Endodermal cell (in vitro differentiated cells): ENCODE data around the gene GCAT. TPM values are rescaled to one million over a fixed set of nuclear protein-coding genes. Genes with fewer than 3 reads are reported as not detected.
A peak's percentile ranks its signal among the peaks of the same experiment; 100 is the strongest.

ENCODE experiments used
- DNase-seq: peaks from one replicate; pipeline ENCODE4 v3.0.0-alpha.2; 2017
- H3K27ac ChIP-seq: 2 replicates; pipeline ENCODE4 v1.5.1; 2013; ENCODE audit warnings: mild to moderate bottlenecking, low read depth, low read length, moderate library complexity
- H3K27me3 ChIP-seq: 2 replicates; pipeline ENCODE4 v1.6.1; 2013; ENCODE audit warnings: mild to moderate bottlenecking, low read length, moderate library complexity; ENCODE audit not compliant: insufficient read depth, control insufficient read depth, poor library complexity, severe bottlenecking
- H3K36me3 ChIP-seq: 2 replicates; pipeline ENCODE4 v1.7.0; 2013; ENCODE audit warnings: mild to moderate bottlenecking, low read length, moderate library complexity; ENCODE audit not compliant: control insufficient read depth, insufficient read depth
- H3K4me1 ChIP-seq: one replicate; pipeline ENCODE4 v1.7.0; 2013; ENCODE audit warnings: low read length; ENCODE audit not compliant: control insufficient read depth, insufficient read depth
- H3K4me3 ChIP-seq: 2 replicates; pipeline ENCODE4 v1.5.1; 2013; ENCODE audit warnings: mild to moderate bottlenecking, low read length, moderate library complexity
- H3K9ac ChIP-seq: 2 replicates; pipeline ENCODE4 v1.6.1; 2013; ENCODE audit warnings: mild to moderate bottlenecking, low read length, moderate library complexity; ENCODE audit not compliant: poor library complexity, severe bottlenecking; ENCODE audit errors: extremely low read depth
- H3K9me3 ChIP-seq: 2 replicates; pipeline ENCODE4 v1.6.1; 2013; ENCODE audit warnings: mild to moderate bottlenecking, low read length, moderate library complexity; ENCODE audit not compliant: control insufficient read depth
- H3K27ac Mint-ChIP-seq: 2 replicates; pipeline ENCODE4 v1.8.0; 2020; ENCODE audit warnings: mixed read lengths
- H3K27me3 Mint-ChIP-seq: 2 replicates; pipeline ENCODE4 v1.8.0; 2021; ENCODE audit warnings: mild to moderate bottlenecking, mixed read lengths; ENCODE audit not compliant: insufficient read depth
- H3K36me3 Mint-ChIP-seq: 2 replicates; pipeline ENCODE4 v1.8.0; 2020; ENCODE audit warnings: low read depth, mixed read lengths
- H3K4me1 Mint-ChIP-seq: 2 replicates; pipeline ENCODE4 v1.8.0; 2020; ENCODE audit warnings: mixed read lengths
- H3K4me3 Mint-ChIP-seq: 2 replicates; pipeline ENCODE4 v1.8.0; 2020; ENCODE audit warnings: mild to moderate bottlenecking, moderate library complexity, mixed read lengths
- H3K9me3 Mint-ChIP-seq: 2 replicates; pipeline ENCODE4 v1.8.0; 2020; ENCODE audit warnings: mild to moderate bottlenecking, mixed read lengths
- WGBS, 2 experiments: methylation state at CpG; one replicate each; pipeline versions ENCODE4 v1.1.5 to v1.1.7; 2013; ENCODE audit warnings: missing lambda C conversion rate in 2 of 2, mixed read lengths in 1 of 2; ENCODE audit not compliant: insufficient coverage in 1 of 2, insufficient read length in 1 of 2; 5-methylcytosine and 5-hydroxymethylcytosine counted together
- total RNA-seq, 2 donors: library from RNA; stranded (reverse); fragmentation: NEBNext Ultra II Directional in 1 of 2; extraction: Animal tissue kit (Norgen Biotek cat#: 25700) in 1 of 2; gene quantifications; 2 replicates in 1 of 2; 3 replicates in 1 of 2; pipeline ENCODE4 v1.2.1, GENCODE V29; 2021
- TF ChIP-seq, protein P1 (sequence below): fragments of 200-600 bp; sonication (generic); conservative IDR thresholded peaks from 2 replicates; pipeline ENCODE4 v1.5.0; 2021; ENCODE audit warnings: antibody characterized with exemption, mild to moderate bottlenecking

The GCAT gene
- total RNA-seq, 2 donors from 2014 or later = 22.2 to 26.2 TPM

GRCh38 chr22:37771081-37771480 is 36.7 kb upstream of the GCAT start:
- Histone ChIP-seq H3K9me3 (no peaks in the 10 kb centered on the region), H3K27ac (no peak overlapping the region), H3K9ac (no peak overlapping the region), H3K27me3 (no peaks in the 10 kb centered on the region), H3K4me3 (no peak overlapping the region), H3K36me3 (peaks cover 54% of the 10 kb centered on the region), H3K4me1 (no peaks in the 10 kb centered on the region)
- peaks cover 45% of the 10 kb centered on the region for H3K36me3 Mint-ChIP-seq
- no peak for DNase-seq
- H3K27ac Mint-ChIP-seq = no peak overlapping the region
- TF ChIP-seq, protein P1, sequence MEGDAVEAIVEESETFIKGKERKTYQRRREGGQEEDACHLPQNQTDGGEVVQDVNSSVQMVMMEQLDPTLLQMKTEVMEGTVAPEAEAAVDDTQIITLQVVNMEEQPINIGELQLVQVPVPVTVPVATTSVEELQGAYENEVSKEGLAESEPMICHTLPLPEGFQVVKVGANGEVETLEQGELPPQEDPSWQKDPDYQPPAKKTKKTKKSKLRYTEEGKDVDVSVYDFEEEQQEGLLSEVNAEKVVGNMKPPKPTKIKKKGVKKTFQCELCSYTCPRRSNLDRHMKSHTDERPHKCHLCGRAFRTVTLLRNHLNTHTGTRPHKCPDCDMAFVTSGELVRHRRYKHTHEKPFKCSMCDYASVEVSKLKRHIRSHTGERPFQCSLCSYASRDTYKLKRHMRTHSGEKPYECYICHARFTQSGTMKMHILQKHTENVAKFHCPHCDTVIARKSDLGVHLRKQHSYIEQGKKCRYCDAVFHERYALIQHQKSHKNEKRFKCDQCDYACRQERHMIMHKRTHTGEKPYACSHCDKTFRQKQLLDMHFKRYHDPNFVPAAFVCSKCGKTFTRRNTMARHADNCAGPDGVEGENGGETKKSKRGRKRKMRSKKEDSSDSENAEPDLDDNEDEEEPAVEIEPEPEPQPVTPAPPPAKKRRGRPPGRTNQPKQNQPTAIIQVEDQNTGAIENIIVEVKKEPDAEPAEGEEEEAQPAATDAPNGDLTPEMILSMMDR = no peak
- H3K9me3 Mint-ChIP-seq = no peaks in the 10 kb centered on the region
- 67% methylated on average over 3 to 4 of the region's 4 CpGs for WGBS, 2 experiments
- H3K4me3 Mint-ChIP-seq = no peak overlapping the region
- no peaks in the 10 kb centered on the region for H3K4me1 Mint-ChIP-seq
- no peaks in the 10 kb centered on the region for H3K27me3 Mint-ChIP-seq

- H3K4me3 ChIP-seq = no peak overlapping the region
- H3K9me3 Mint-ChIP-seq = no peaks in the 10 kb centered on the region
- TF ChIP-seq, protein P1 = no peak
- 98 to 100% methylated on average over 9 to 17 of the region's 17 CpGs for WGBS, 2 experiments
- H3K36me3 ChIP-seq = peaks cover 53% of the 10 kb centered on the region
- no peaks in the 10 kb centered on the region for H3K27me3 ChIP-seq
- no peak for DNase-seq
- no peak overlapping the region for H3K27ac Mint-ChIP-seq
- H3K4me1 Mint-ChIP-seq = no peaks in the 10 kb centered on the region
- no peak overlapping the region for H3K27ac ChIP-seq
- no peaks in the 10 kb centered on the region for H3K9me3 ChIP-seq
- no peak overlapping the region for H3K9ac ChIP-seq
- H3K4me1 ChIP-seq = no peaks in the 10 kb centered on the region
- H3K4me3 Mint-ChIP-seq = no peak overlapping the region
- H3K27me3 Mint-ChIP-seq = no peaks in the 10 kb centered on the region
- peaks cover 41% of the 10 kb centered on the region for H3K36me3 Mint-ChIP-seq
These were observed 35.9 kb upstream of the GCAT start for GRCh38 chr22:37771702-37772427.

DNA sequence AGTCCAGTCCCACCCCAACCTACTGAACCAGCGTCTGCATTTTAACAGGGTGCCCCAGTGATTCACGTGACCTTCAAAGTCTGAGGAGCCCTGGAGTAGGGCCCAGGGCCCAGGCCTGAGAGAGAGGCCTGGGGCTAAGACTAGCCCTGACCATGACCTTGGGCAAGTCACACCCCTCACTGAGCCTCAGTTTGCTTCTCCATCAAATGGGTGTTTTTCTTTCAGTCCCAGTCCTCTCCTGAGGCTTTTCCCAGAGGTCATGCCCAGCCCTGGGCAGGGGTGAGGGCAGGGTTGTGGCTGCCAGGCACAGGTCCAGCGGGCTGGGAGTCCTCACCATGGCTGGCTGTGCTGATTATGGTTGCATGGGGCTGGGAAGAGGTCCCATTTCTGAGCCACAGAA is 33.0 kb upstream of the GCAT start:
- Histone ChIP-seq H3K4me3 (no peak overlapping the region), H3K9ac (no peak overlapping the region), H3K4me1 (no peaks in the 10 kb centered on the region), H3K36me3 (peaks cover 27% of the 10 kb centered on the region), H3K9me3 (no peaks in the 10 kb centered on the region), H3K27ac (peak overlapping the region; percentile 49), H3K27me3 (no peaks in the 10 kb centered on the region)
- no peak for DNase-seq
- H3K4me1 Mint-ChIP-seq = peaks cover 4% of the 10 kb centered on the region
- H3K27me3 Mint-ChIP-seq = peaks cover 2% of the 10 kb centered on the region
- no peaks in the 10 kb centered on the region for H3K9me3 Mint-ChIP-seq
- 91 to 95% methylated on average over 3 of the region's 3 CpGs for WGBS, 2 experiments
- no peak overlapping the region for H3K27ac Mint-ChIP-seq
- H3K36me3 Mint-ChIP-seq = peaks cover 27% of the 10 kb centered on the region
- H3K4me3 Mint-ChIP-seq = no peak overlapping the region
- TF ChIP-seq, protein P1 = no peak
